Measurements from ENCODE around the gene WIPF3. TPM values are rescaled to one million over a fixed set of nuclear protein-coding genes. Genes with fewer than 3 reads are reported as not detected.

WIPF3 gene
- total RNA-seq, 2 experiments from 2014 or later = not detected

Other genes starting within 250 kb of the WIPF3 start
- not detected for gene PRR15, start 242.7 kb upstream of the WIPF3 start, total RNA-seq
- gene SCRN1, start 183.3 kb downstream of the WIPF3 start, total RNA-seq = 1 to 10 TPM; 2.1 TPM
- 1 to 10 TPM; 3.0 to 4.1 TPM for gene FKBP14, start 220.2 kb downstream of the WIPF3 start, total RNA-seq
- 1 to 10 TPM; 5.2 to 6.3 TPM for gene PLEKHA8, start 221.9 kb downstream of the WIPF3 start, total RNA-seq

All from activated CD4-positive, alpha-beta T cell treated with anti-CD3 and anti-CD28 coated beads, Interleukin-2, amount 10 ng/mL, durations not matched to agents 7 days and 5 days (primary cell).